ENCODE measurements around the gene LPP.

DNA sequence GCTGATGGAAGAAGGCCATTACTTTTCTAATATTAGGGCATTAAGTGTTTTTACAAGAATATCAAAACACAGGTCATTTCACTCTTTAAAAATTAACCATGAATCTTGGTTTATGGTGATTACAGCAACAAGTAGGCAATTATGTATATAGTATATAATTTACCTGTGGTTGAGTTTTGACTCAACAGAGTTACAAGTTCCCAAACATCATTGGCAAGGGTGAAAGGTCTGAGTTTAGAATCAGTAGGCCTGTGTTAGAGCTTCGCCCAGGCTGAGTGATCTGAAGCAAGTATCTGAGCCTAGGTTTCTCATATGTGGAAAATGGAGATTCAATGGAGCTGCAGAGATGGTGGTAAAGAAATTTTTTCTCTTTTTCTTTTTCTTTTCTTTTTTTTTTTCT, 25.1 kb upstream of the LPP start:
- TF ChIP-seq, protein P1, sequence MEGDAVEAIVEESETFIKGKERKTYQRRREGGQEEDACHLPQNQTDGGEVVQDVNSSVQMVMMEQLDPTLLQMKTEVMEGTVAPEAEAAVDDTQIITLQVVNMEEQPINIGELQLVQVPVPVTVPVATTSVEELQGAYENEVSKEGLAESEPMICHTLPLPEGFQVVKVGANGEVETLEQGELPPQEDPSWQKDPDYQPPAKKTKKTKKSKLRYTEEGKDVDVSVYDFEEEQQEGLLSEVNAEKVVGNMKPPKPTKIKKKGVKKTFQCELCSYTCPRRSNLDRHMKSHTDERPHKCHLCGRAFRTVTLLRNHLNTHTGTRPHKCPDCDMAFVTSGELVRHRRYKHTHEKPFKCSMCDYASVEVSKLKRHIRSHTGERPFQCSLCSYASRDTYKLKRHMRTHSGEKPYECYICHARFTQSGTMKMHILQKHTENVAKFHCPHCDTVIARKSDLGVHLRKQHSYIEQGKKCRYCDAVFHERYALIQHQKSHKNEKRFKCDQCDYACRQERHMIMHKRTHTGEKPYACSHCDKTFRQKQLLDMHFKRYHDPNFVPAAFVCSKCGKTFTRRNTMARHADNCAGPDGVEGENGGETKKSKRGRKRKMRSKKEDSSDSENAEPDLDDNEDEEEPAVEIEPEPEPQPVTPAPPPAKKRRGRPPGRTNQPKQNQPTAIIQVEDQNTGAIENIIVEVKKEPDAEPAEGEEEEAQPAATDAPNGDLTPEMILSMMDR (IDR thresholded peaks at IDR 0.05; ENCODE audit: low read depth, low read length, poor library complexity, severe bottlenecking): no peak
- TF ChIP-seq EZH2phosphoT487 (IDR thresholded peaks at IDR 0.05; ENCODE audit: borderline replicate concordance, low read length): no peak
